Measurements from ENCODE around the gene EHD1. TPM values are rescaled to one million over a fixed set of nuclear protein-coding genes. Genes with fewer than 3 reads are reported as not detected.

Gene EHD1
- total RNA-seq, 1 donor from 2014 or later = 111 TPM

DNA sequence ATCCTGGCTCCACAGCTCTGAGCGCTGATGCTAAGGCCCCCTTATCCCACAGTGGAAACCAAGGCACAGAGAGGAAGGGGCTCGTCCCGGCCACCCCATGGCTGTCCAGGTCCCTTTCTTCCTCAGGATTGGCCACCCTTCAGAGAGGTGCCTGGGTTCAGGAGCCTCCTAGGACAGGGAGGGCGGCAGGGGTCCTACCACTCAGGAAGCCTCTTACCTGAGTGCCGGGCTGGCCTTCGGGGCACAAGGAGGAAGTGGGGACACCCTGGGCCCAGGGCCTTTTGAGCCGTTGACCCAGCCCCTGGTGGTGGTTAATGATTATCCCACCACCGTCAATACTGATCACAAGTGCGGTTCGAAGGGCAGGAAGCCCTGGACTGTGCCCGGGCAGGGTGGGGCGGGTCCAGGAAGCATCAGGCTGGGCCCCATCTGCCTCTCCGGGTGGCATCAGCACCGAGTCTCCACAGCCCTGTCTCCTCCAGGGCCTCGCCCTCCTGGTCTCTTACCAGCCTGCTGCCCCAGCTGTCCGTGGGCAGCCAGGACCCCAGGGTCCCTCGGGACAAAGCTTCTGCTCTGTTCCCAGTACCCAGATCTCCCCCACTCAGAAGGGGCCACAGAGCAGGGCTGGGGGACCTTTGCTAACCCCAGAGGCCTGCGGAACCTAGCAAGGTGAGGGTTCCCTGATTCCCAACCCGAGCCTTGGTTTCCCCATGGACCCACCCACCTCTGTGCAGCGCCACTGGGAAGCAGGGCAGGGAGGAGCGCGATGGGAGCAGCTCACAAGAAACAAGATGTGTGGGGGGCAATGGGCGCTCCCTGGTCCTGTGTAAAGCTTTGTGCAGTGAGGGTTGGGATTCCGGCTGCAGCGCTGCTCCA, 15.0 kb upstream of the EHD1 start:
- TF ChIP-seq, protein P1, sequence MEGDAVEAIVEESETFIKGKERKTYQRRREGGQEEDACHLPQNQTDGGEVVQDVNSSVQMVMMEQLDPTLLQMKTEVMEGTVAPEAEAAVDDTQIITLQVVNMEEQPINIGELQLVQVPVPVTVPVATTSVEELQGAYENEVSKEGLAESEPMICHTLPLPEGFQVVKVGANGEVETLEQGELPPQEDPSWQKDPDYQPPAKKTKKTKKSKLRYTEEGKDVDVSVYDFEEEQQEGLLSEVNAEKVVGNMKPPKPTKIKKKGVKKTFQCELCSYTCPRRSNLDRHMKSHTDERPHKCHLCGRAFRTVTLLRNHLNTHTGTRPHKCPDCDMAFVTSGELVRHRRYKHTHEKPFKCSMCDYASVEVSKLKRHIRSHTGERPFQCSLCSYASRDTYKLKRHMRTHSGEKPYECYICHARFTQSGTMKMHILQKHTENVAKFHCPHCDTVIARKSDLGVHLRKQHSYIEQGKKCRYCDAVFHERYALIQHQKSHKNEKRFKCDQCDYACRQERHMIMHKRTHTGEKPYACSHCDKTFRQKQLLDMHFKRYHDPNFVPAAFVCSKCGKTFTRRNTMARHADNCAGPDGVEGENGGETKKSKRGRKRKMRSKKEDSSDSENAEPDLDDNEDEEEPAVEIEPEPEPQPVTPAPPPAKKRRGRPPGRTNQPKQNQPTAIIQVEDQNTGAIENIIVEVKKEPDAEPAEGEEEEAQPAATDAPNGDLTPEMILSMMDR (IDR thresholded peaks at IDR 0.05) = no peak
- H3K4me3 Mint-ChIP-seq (ENCODE audit: unreplicated experiment) = no peak overlapping the region

DNA sequence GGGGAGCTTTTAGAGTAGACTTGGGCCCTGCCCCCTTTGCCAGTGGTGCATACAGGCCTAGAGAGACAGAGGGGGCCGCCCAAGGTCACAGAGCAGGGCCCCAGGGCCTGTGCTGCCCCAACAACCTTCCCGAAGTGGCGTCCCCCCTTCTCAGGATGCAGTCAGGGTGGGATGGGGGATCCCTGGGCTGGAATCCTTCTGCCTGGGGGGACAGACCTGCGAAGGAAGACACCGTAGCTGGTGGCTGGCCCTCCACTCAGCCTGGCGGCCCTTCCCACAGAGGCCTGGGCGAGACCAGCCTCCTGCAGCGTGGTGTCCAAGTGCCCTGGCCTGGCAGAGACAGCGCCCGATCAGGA, 14.4 kb upstream of the EHD1 start:
- Mint-ChIP-seq H3K27me3 (ENCODE audit: low read depth) (no peaks in the 10 kb centered on the region), H3K36me3 (ENCODE audit: low read depth) (peaks cover 5% of the 10 kb centered on the region), H3K27ac (ENCODE audit: unreplicated experiment) (no peak overlapping the region), H3K9me3 (ENCODE audit: low read depth) (no peaks in the 10 kb centered on the region), H3K4me3 (ENCODE audit: unreplicated experiment) (no peak overlapping the region), H3K4me1 (ENCODE audit: low read depth) (peaks cover 4% of the 10 kb centered on the region)
- DNase-seq (ENCODE audit: low spot score) = no peak
- TF ChIP-seq, protein P1 (IDR thresholded peaks at IDR 0.05) = no peak

More for the DNA sequence above, 15.0 kb upstream of the EHD1 start:
- DNase-seq (ENCODE audit: low spot score) = peak; percentile 91
- Mint-ChIP-seq H3K36me3 (ENCODE audit: low read depth) (peaks cover 7% of the 10 kb centered on the region), H3K9me3 (ENCODE audit: low read depth) (no peaks in the 10 kb centered on the region), H3K27me3 (ENCODE audit: low read depth) (no peaks in the 10 kb centered on the region), H3K27ac (ENCODE audit: unreplicated experiment) (no peak overlapping the region), H3K4me1 (ENCODE audit: low read depth) (no peaks in the 10 kb centered on the region)

DNA sequence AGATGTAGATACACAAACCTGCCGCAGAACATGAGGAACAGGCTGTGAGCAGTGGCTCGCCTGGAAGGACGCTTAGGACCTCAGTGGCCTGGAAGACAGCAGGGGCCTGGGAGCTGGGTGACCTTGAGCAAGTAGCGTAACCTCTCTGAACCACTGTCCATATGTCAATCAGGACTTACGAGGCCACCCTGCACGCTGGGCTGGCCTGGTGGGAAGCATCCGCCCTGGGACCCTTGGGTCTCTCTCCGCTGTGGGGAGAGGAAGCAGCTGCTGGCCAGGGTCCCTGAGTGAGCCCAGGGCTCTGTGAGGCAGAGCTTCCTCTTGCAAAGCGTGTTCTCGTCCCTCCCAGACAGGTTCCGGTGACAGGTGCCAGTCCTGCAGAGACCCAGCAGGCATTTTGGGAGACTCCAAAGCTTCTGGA, 14.0 kb upstream of the EHD1 start:
- no peak overlapping the region for H3K4me3 Mint-ChIP-seq (ENCODE audit: unreplicated experiment)
- H3K27ac Mint-ChIP-seq (ENCODE audit: unreplicated experiment) = no peak overlapping the region
- DNase-seq (ENCODE audit: low spot score) = no peak

DNA sequence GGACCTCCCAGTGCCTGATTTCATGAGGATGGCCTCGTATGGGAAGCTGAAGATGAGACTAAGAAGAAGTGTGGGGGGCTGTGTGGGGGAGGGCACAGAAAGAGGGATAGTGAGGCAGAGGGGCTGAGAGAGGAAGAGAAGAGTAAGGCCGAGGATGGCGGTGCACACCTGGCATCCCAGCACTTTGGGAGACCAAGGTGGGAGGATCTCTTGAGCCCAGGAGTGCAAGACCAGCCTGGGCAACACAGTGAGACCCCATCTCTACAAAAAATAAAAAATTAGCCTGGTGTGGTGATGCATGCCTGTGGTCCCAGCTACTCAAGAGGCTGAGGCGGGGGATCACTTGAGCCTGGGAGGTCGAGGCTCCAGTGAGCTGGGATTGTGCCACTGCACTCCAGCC, 13.5 kb upstream of the EHD1 start:
- H3K27me3 Mint-ChIP-seq (ENCODE audit: low read depth) = no peaks in the 10 kb centered on the region
- DNase-seq (ENCODE audit: low spot score) = no peak
- H3K36me3 Mint-ChIP-seq (ENCODE audit: low read depth) = peaks cover 1% of the 10 kb centered on the region
- TF ChIP-seq, protein P1 (IDR thresholded peaks at IDR 0.05) = no peak
- no peak overlapping the region for H3K4me3 Mint-ChIP-seq (ENCODE audit: unreplicated experiment)
- peaks cover 4% of the 10 kb centered on the region for H3K4me1 Mint-ChIP-seq (ENCODE audit: low read depth)
- H3K9me3 Mint-ChIP-seq (ENCODE audit: low read depth) = no peaks in the 10 kb centered on the region
- no peak overlapping the region for H3K27ac Mint-ChIP-seq (ENCODE audit: unreplicated experiment)

More for the DNA sequence above, 14.0 kb upstream of the EHD1 start:
- Mint-ChIP-seq H3K9me3 (ENCODE audit: low read depth) (no peaks in the 10 kb centered on the region), H3K27me3 (ENCODE audit: low read depth) (no peaks in the 10 kb centered on the region), H3K4me1 (ENCODE audit: low read depth) (peaks cover 4% of the 10 kb centered on the region), H3K36me3 (ENCODE audit: low read depth) (peaks cover 5% of the 10 kb centered on the region)
- TF ChIP-seq, protein P1 (IDR thresholded peaks at IDR 0.05) = no peak

DNA sequence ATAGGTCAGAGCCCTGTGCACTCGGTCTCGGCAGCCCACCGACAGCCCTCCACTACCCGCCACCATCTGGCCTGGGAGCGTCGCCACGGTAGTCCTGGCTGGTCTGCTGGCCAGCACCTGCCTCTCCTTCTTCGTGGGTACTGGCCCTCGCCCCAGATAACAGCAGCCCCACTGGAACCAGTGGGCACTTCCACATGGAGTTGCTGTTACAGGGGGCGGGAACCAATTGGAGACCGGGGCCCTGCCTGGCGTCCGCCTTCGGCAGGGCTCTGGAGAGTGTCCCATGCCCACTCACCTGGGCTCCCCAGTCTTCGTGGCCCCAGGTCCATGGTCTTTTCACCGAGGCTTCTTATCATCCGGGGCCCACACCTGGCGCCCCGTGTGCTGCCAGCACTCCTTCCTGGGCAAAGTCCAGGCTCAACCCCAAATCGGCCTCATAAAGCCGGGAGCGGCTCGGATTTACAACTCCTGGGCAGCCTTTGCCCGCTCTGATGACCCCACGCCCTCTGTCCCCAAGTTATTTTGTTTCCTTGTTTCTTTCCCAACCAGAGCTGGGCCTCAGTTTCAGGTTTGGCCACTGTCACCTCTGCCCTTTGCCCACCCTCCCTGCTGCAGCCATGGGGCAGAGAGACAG, 12.9 kb upstream of the EHD1 start:
- H3K4me1 Mint-ChIP-seq (ENCODE audit: low read depth) = peaks cover 4% of the 10 kb centered on the region
- no peak overlapping the region for H3K27ac Mint-ChIP-seq (ENCODE audit: unreplicated experiment)
- no peaks in the 10 kb centered on the region for H3K27me3 Mint-ChIP-seq (ENCODE audit: low read depth)
- no peaks in the 10 kb centered on the region for H3K9me3 Mint-ChIP-seq (ENCODE audit: low read depth)
- no peak overlapping the region for H3K4me3 Mint-ChIP-seq (ENCODE audit: unreplicated experiment)
- H3K36me3 Mint-ChIP-seq (ENCODE audit: low read depth) = peaks cover 1% of the 10 kb centered on the region
- DNase-seq (ENCODE audit: low spot score) = peak; percentile 86
- TF ChIP-seq, protein P1 (IDR thresholded peaks at IDR 0.05) = no peak

Measured in chondrocyte (in vitro differentiated cells).